ENCODE data around the gene CCNC.
A peak's percentile ranks its signal among the peaks of the same experiment; 100 is the strongest.

Gene CCNC

GRCh38 chr6:99568103-99568933 lies at the start of gene CCNC:
TSS of gene CCNC (minus strand) at chr6:99568660. CDS start at chr6:99568527, 133 bp downstream.
- DNase-seq (ENCODE audit: low spot score): peak; percentile 85

GRCh38 chr6:99617131-99617530 lies 48.7 kb upstream of the CCNC start:
- no peak for DNase-seq (ENCODE audit: low spot score)

- peak; percentile 80 for DNase-seq (ENCODE audit: low spot score)
Observed at GRCh38 chr6:99614430-99615186, 46.1 kb upstream of the CCNC start.

GRCh38 chr6:99613705-99614429 lies 45.4 kb upstream of the CCNC start:
- peak; percentile 66 for DNase-seq (ENCODE audit: low spot score)

GRCh38 chr6:99613409-99613704 lies 44.9 kb upstream of the CCNC start:
- DNase-seq (ENCODE audit: low spot score): peak; percentile 65

GRCh38 chr6:99612551-99613408 lies 44.3 kb upstream of the CCNC start:
- no peak for DNase-seq (ENCODE audit: low spot score)

- DNase-seq (ENCODE audit: low spot score): no peak
Observed at GRCh38 chr6:99611148-99611547, 42.7 kb upstream of the CCNC start.

- no peak for DNase-seq (ENCODE audit: low spot score)
Observed at GRCh38 chr6:99609905-99610489, 41.5 kb upstream of the CCNC start.

GRCh38 chr6:99608886-99609482 lies 40.5 kb upstream of the CCNC start:
- no peak for DNase-seq (ENCODE audit: low spot score)

- no peak for DNase-seq (ENCODE audit: low spot score)
Observed at GRCh38 chr6:99608059-99608885, 39.8 kb upstream of the CCNC start.

- DNase-seq (ENCODE audit: low spot score): no peak
Observed at GRCh38 chr6:99607416-99608036, 39.1 kb upstream of the CCNC start.

- no peak for DNase-seq (ENCODE audit: low spot score)
Observed at GRCh38 chr6:99606656-99607415, 38.4 kb upstream of the CCNC start, which contains the start of gene PRDM13. TSS of gene PRDM13 (plus strand) at chr6:99606833. CDS start at chr6:99607035, 202 bp downstream.

- no peak for DNase-seq (ENCODE audit: low spot score)
Observed at GRCh38 chr6:99605911-99606655, 37.6 kb upstream of the CCNC start.

GRCh38 chr6:99605074-99605734 lies 36.7 kb upstream of the CCNC start:
- no peak for DNase-seq (ENCODE audit: low spot score)

- no peak for DNase-seq (ENCODE audit: low spot score)
Observed at GRCh38 chr6:99604166-99605073, 36.0 kb upstream of the CCNC start.

GRCh38 chr6:99603421-99604165 lies 35.1 kb upstream of the CCNC start:
- peak; percentile 46 for DNase-seq (ENCODE audit: low spot score)

Data from HuH-7 (cell line).